ENCODE data around the gene FHIT. TPM values are rescaled to one million over a fixed set of nuclear protein-coding genes. Genes with fewer than 3 reads are reported as not detected.

The FHIT gene
- total RNA-seq, 1 donor from 2014 or later: 11.5 TPM

DNA sequence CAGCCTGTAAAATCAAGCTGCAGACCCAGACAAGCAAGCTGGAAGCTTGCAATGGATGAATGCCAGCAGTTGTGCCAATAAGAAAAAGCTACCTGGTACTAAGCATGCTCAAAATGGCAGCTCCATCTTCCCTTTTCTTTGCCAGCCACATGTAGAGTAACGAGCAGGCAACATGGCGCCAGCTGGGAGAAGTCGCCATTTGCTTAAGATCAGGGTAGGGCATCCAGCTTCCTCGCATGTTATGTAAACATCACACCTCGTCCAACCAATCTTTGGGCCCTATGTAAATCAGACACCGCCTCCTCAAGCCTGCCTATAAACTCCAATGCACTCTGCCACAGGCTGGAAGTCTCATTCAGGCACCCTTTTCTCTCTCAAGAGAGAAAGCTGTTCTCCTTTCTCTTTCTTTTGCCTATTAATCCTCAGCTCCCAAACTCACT lies 973.9 kb downstream of the FHIT start:
- Histone ChIP-seq H3K27me3 (ENCODE audit: control insufficient read depth, insufficient read depth, low read length) (no peaks in the 10 kb centered on the region), H3K4me3 (ENCODE audit: low read depth, low read length) (no peak overlapping the region), H3K36me3 (ENCODE audit: control insufficient read depth, insufficient read depth, low read length) (no peaks in the 10 kb centered on the region)
- no peak for DNase-seq (ENCODE audit: low read depth)
- no peak for TF ChIP-seq CTCF (IDR thresholded peaks at IDR 0.05; ENCODE audit: insufficient read depth, low read length, poor library complexity, severe bottlenecking)

GRCh38 chr3:60276615-60277014 lies 974.6 kb downstream of the FHIT start:
- no peak for TF ChIP-seq CTCF (IDR thresholded peaks at IDR 0.05; ENCODE audit: insufficient read depth, low read length, poor library complexity, severe bottlenecking)
- no peaks in the 10 kb centered on the region for H3K36me3 ChIP-seq (ENCODE audit: control insufficient read depth, insufficient read depth, low read length)
- H3K27me3 ChIP-seq (ENCODE audit: control insufficient read depth, insufficient read depth, low read length): no peaks in the 10 kb centered on the region
- DNase-seq (ENCODE audit: low read depth): no peak
- H3K4me3 ChIP-seq (ENCODE audit: low read depth, low read length): no peak overlapping the region

- no peak for TF ChIP-seq CTCF (IDR thresholded peaks at IDR 0.05; ENCODE audit: insufficient read depth, low read length, poor library complexity, severe bottlenecking)
- no peaks in the 10 kb centered on the region for H3K27me3 ChIP-seq (ENCODE audit: control insufficient read depth, insufficient read depth, low read length)
- DNase-seq (ENCODE audit: low read depth): no peak
- no peaks in the 10 kb centered on the region for H3K36me3 ChIP-seq (ENCODE audit: control insufficient read depth, insufficient read depth, low read length)
- no peak overlapping the region for H3K4me3 ChIP-seq (ENCODE audit: low read depth, low read length)
Measured at GRCh38 chr3:60274646-60275045, 976.6 kb downstream of the FHIT start.

- DNase-seq (ENCODE audit: low read depth): no peak
- Histone ChIP-seq H3K4me3 (ENCODE audit: low read depth, low read length) (no peak overlapping the region), H3K36me3 (ENCODE audit: control insufficient read depth, insufficient read depth, low read length) (no peaks in the 10 kb centered on the region), H3K27me3 (ENCODE audit: control insufficient read depth, insufficient read depth, low read length) (no peaks in the 10 kb centered on the region)
- TF ChIP-seq CTCF (IDR thresholded peaks at IDR 0.05; ENCODE audit: insufficient read depth, low read length, poor library complexity, severe bottlenecking): no peak
Measured at GRCh38 chr3:60274098-60274497, 977.2 kb downstream of the FHIT start.

DNA sequence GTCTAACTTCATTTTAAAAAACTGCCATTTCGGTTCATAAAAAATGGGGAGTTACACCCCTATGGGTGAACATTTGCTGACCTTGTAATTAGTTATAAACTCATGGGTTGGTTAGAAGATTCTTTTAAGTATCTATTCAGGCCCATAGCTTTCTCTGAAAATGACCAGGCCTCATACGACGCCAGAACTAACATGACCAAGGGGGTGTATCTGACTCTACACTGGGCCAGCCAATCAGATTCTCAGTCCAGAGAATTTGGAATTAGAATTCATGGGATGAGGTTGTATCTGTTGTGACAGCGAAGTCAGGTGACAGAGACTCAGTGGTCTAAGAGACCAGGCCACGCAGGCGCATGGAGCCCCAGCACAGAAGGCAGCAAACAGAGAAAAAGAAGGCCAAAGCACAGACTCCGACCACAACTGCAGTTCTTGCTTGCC lies 981.4 kb downstream of the FHIT start:
- no peak for TF ChIP-seq CTCF (IDR thresholded peaks at IDR 0.05; ENCODE audit: insufficient read depth, low read length, poor library complexity, severe bottlenecking)
- no peaks in the 10 kb centered on the region for H3K36me3 ChIP-seq (ENCODE audit: control insufficient read depth, insufficient read depth, low read length)
- no peaks in the 10 kb centered on the region for H3K27me3 ChIP-seq (ENCODE audit: control insufficient read depth, insufficient read depth, low read length)
- no peak for DNase-seq (ENCODE audit: low read depth)
- no peak overlapping the region for H3K4me3 ChIP-seq (ENCODE audit: low read depth, low read length)

DNA sequence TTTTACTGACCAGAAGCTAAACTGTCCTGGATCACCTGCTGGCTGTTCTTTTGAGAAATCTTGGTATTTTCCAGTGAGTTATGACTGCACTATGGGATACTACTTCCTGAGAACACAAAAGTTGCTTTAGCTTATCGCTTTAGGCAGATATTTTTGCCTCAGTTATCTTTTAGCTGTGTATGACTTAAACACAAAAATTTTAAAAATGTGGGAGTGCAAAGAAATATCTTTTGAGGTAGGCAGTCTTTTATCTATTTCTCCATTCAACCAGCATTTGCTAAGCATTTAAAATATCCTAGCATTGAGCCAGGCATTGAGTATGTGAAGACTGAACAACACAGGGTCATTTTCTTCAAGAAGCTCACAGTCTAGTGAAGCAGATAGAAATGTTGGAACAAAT lies 981.9 kb downstream of the FHIT start:
- no peak overlapping the region for H3K4me3 ChIP-seq (ENCODE audit: low read depth, low read length)
- no peak for TF ChIP-seq CTCF (IDR thresholded peaks at IDR 0.05; ENCODE audit: insufficient read depth, low read length, poor library complexity, severe bottlenecking)
- no peaks in the 10 kb centered on the region for H3K36me3 ChIP-seq (ENCODE audit: control insufficient read depth, insufficient read depth, low read length)
- no peak for DNase-seq (ENCODE audit: low read depth)
- no peaks in the 10 kb centered on the region for H3K27me3 ChIP-seq (ENCODE audit: control insufficient read depth, insufficient read depth, low read length)

All from kidney epithelial cell (primary cell).